AG10803 (cell line): ENCODE results near the gene FIGLA.

ENCODE experiments used
- DNase-seq: peaks from one replicate; pipeline ENCODE4 v3.0.0; 2010; ENCODE audit warnings: low read depth
- H3K4me3 ChIP-seq: 2 replicates; pipeline ENCODE4 v1.5.1; 2011; ENCODE audit warnings: mild to moderate bottlenecking, low read length, control low read depth
- CTCF ChIP-seq: conservative IDR thresholded peaks from 2 replicates; pipeline ENCODE4 v1.5.1; 2011; ENCODE audit warnings: mild to moderate bottlenecking, low read length, control low read depth, inconsistent platforms

Gene FIGLA

GRCh38 chr2:70826696-70827350, 36.4 kb upstream of the FIGLA start:
- no peak overlapping the region for H3K4me3 ChIP-seq
- no peak for TF ChIP-seq CTCF
- no peak for DNase-seq

GRCh38 chr2:70823249-70823648, 32.8 kb upstream of the FIGLA start:
- no peak overlapping the region for H3K4me3 ChIP-seq
- no peak for TF ChIP-seq CTCF
- DNase-seq: no peak

- TF ChIP-seq CTCF: no peak
- no peak for DNase-seq
- H3K4me3 ChIP-seq: no peak overlapping the region
Measured at GRCh38 chr2:70822843-70823242, 32.4 kb upstream of the FIGLA start.

- no peak for DNase-seq
- no peak within 1 kb of the TSS for H3K4me3 ChIP-seq
- no peak for TF ChIP-seq CTCF
Measured at GRCh38 chr2:70820499-70820898, 30.1 kb upstream of the FIGLA start, which contains the start of gene CLEC4F. Gene CLEC4F (minus strand): TSS chr2:70820599. CDS start chr2:70820523, 76 bp downstream.

- TF ChIP-seq CTCF: no peak
- no peak for DNase-seq
- H3K4me3 ChIP-seq: no peak overlapping the region
Measured at GRCh38 chr2:70817284-70817954, 27.0 kb upstream of the FIGLA start.

GRCh38 chr2:70816726-70817125, 26.3 kb upstream of the FIGLA start:
- TF ChIP-seq CTCF: no peak
- no peak for DNase-seq
- H3K4me3 ChIP-seq: no peak overlapping the region
